Measurements from ENCODE around the gene FAM162B.

- TF ChIP-seq CTCF (IDR thresholded peaks at IDR 0.05; ENCODE audit: insufficient read depth, low read length) (no peak), POLR2AphosphoS5 (IDR thresholded peaks at IDR 0.05; ENCODE audit: low read depth) (no peak)
Measured at GRCh38 chr6:116772450-116772849, 6.9 kb upstream of the FAM162B start.

All from HL-60 (cell line).